HCT116 (cell line): Measurements from ENCODE around the gene ACSL5. TPM values are rescaled to one million over a fixed set of nuclear protein-coding genes. Genes with fewer than 3 reads are reported as not detected.
A peak's percentile ranks its signal among the peaks of the same experiment; 100 is the strongest.

Source experiments
- ATAC-seq: fragments of 200-7000 bp; cut with Tn5 transposase; 2 replicates; pipeline ENCODE4 v1.9.1; 2020; ENCODE audit warnings: mild to moderate bottlenecking, moderate library complexity
- BruUV-seq: library from RNA; stranded (reverse); fragments of 400-500 nt; replicated peaks from 2 replicates; lab custom pipeline; 2021; lab: Mats Ljungman, UMichigan
- CTCF ChIA-PET: fragments of 300-600 bp; sonication (Branson Sonifier 250); formaldehyde crosslinking; loops from one replicate; lab custom pipeline; 2021; ENCODE audit warnings: antibody characterized with exemption; lab: Charles Lee
- POLR2A ChIA-PET: fragments of 300-600, 350-600 bp; sonication (Branson Sonifier 250); formaldehyde crosslinking; loops from one replicate; lab custom pipeline; 2021; ENCODE audit warnings: antibody characterized with exemption; lab: Charles Lee
- RAD21 ChIA-PET, 2 experiments: fragments of 300-600 bp; sonication (Branson Sonifier 250); formaldehyde crosslinking; loops; one replicate each; lab custom pipeline; 2023; ENCODE audit warnings: low total read pairs in 2 of 2; ENCODE audit not compliant: uncharacterized antibody in 2 of 2, unreplicated experiment in 2 of 2, low non-redundant PET in 1 of 2; lab: Charles Lee
- DNase-seq: peaks from one replicate; pipeline ENCODE4 v3.0.0-alpha.2; 2010; ENCODE audit warnings: low read depth, low spot score
- H2AFZ ChIP-seq: fragments of 200-600 bp; shearing (Covaris generic), sonication (generic); 2 replicates; pipeline ENCODE4 v1.6.1; 2017; ENCODE audit warnings: low read depth, mixed run types, mixed read lengths, antibody characterized with exemption, low read length; ENCODE audit not compliant: poor library complexity, severe bottlenecking
- H3K27ac ChIP-seq: 2 replicates; pipeline ENCODE4 v1.5.1; 2012; ENCODE audit warnings: low read depth, low read length
- H3K27me3 ChIP-seq: fragments of 200-600 bp; sonication (generic); 2 replicates; pipeline ENCODE4 v1.6.1; 2016; ENCODE audit warnings: mixed run types, low read length, mixed read lengths; ENCODE audit not compliant: insufficient read depth
- H3K36me3 ChIP-seq, 2 experiments: fragments of 200-500 bp in 1 of 2; fragments of 200-600 bp in 1 of 2; sonication (Bioruptor generic) in 1 of 2; sonication (generic) in 1 of 2; 2 replicates each; pipeline versions ENCODE4 v1.5.1 to v1.6.1; 2014 to 2016; ENCODE audit warnings: low read length in 2 of 2, inconsistent platforms in 1 of 2, mixed read lengths in 1 of 2, mixed run types in 1 of 2; ENCODE audit not compliant: insufficient read depth in 2 of 2, control insufficient read depth in 1 of 2
- H3K4me1 ChIP-seq, 2 experiments: fragments of 200-600 bp in 1 of 2; sonication (generic) in 1 of 2; 2 replicates each; pipeline versions ENCODE4 v1.5.1 to v1.6.1; 2012 to 2017; ENCODE audit warnings: low read length in 2 of 2, inconsistent platforms in 1 of 2, mild to moderate bottlenecking in 1 of 2, mixed read lengths in 1 of 2, mixed run types in 1 of 2, moderate library complexity in 1 of 2; ENCODE audit not compliant: insufficient read depth in 2 of 2, control insufficient read depth in 1 of 2
- H3K4me2 ChIP-seq: fragments of 200-600 bp; sonication (generic); 2 replicates; pipeline ENCODE4 v1.6.1; 2017; ENCODE audit warnings: mixed run types, low read length, mixed read lengths
- H3K4me3 ChIP-seq, 2 experiments: fragments of 200-600 bp in 1 of 2; sonication (generic) in 1 of 2; replicated peaks in 1 of 2; 2 replicates each; pipeline ENCODE4 v1.5.1; 2011 to 2016; ENCODE audit warnings: low read length in 2 of 2, control low read depth in 1 of 2, low read depth in 1 of 2, mild to moderate bottlenecking in 1 of 2, mixed read lengths in 1 of 2, mixed run types in 1 of 2
- H3K79me2 ChIP-seq: fragments of 200-600 bp; sonication (generic); 2 replicates; pipeline ENCODE4 v1.6.1; 2017; ENCODE audit warnings: mild to moderate bottlenecking, mixed run types, low read length, moderate library complexity, mixed read lengths; ENCODE audit not compliant: insufficient read depth
- H3K9ac ChIP-seq: fragments of 200-600 bp; sonication (generic); 2 replicates; pipeline ENCODE4 v1.6.1; 2016; ENCODE audit warnings: low read length, mixed read lengths
- H3K9me2 ChIP-seq: fragments of 200-600 bp; sonication (generic), shearing (Covaris generic); 2 replicates; pipeline ENCODE4 v1.6.1; 2017; ENCODE audit warnings: mixed run types, mild to moderate bottlenecking, moderate library complexity; ENCODE audit not compliant: insufficient read depth
- H3K9me3 ChIP-seq, 2 experiments: fragments of 200-500 bp in 1 of 2; fragments of 200-600 bp in 1 of 2; sonication (Bioruptor generic) in 1 of 2; sonication (generic) in 1 of 2; 2 replicates each; pipeline ENCODE4 v1.6.1; 2014 to 2017; ENCODE audit warnings: low read length in 2 of 2, mixed read lengths in 2 of 2, inconsistent platforms in 1 of 2, low read depth in 1 of 2, mild to moderate bottlenecking in 1 of 2, mixed run types in 1 of 2, moderate library complexity in 1 of 2; ENCODE audit not compliant: control insufficient read depth in 1 of 2, insufficient read depth in 1 of 2
- H4K20me1 ChIP-seq: fragments of 200-600 bp; sonication (generic), shearing (Covaris generic); 2 replicates; pipeline ENCODE4 v1.6.1; 2017; ENCODE audit warnings: mixed run types, mild to moderate bottlenecking, moderate library complexity; ENCODE audit not compliant: insufficient read depth
- CBX3 ChIP-seq: IDR thresholded peaks from 2 replicates; pipeline ENCODE4 v1.6.1; 2012; ENCODE audit warnings: low read depth
- EGR1 ChIP-seq: IDR thresholded peaks from 2 replicates; pipeline ENCODE4 v1.6.1; 2012; ENCODE audit warnings: low read depth
- ELF1 ChIP-seq: IDR thresholded peaks from 2 replicates; pipeline ENCODE4 v1.6.1; 2012; ENCODE audit warnings: low read depth, borderline replicate concordance
- EZH2 ChIP-seq: fragments of 200-600 bp; sonication (generic); IDR thresholded peaks from 2 replicates; pipeline ENCODE4 v1.6.1; 2017; ENCODE audit warnings: antibody characterized with exemption, mixed run types
- FOSL1 ChIP-seq: IDR thresholded peaks from 2 replicates; pipeline ENCODE4 v1.6.1; 2012; ENCODE audit warnings: low read depth
- JUND ChIP-seq: IDR thresholded peaks from 2 replicates; pipeline ENCODE4 v1.6.1; 2012
- POLR2A ChIP-seq: IDR thresholded peaks from 2 replicates; pipeline ENCODE4 v1.7.0; 2011; ENCODE audit warnings: borderline replicate concordance; ENCODE audit not compliant: insufficient read depth, insufficient read length; ENCODE audit errors: extremely low read depth
- RAD21 ChIP-seq: IDR thresholded peaks from 2 replicates; pipeline ENCODE4 v1.6.1; 2012; ENCODE audit warnings: low read depth, mild to moderate bottlenecking
- SIN3A ChIP-seq: IDR thresholded peaks from 2 replicates; pipeline ENCODE4 v1.6.1; 2012; ENCODE audit warnings: low read depth
- SP1 ChIP-seq: IDR thresholded peaks from 2 replicates; pipeline ENCODE4 v1.6.1; 2012; ENCODE audit warnings: low read depth
- SRF ChIP-seq: IDR thresholded peaks from 2 replicates; pipeline ENCODE4 v1.6.1; 2012; ENCODE audit warnings: low read depth
- TCF7L2 ChIP-seq: IDR thresholded peaks from 2 replicates; pipeline ENCODE4 v1.7.0; 2011; ENCODE audit warnings: borderline replicate concordance, inconsistent platforms; ENCODE audit not compliant: insufficient read depth, insufficient read length; ENCODE audit errors: extremely low read depth
- ZFX ChIP-seq: fragments of 450-650 bp; IDR thresholded peaks from 2 replicates; pipeline ENCODE4 v1.6.1; 2017
- ZNF274 ChIP-seq: fragments of 200-500 bp; sonication (Bioruptor generic); IDR thresholded peaks from 2 replicates; pipeline ENCODE4 v1.6.1; 2014; ENCODE audit warnings: mild to moderate bottlenecking, low read depth, low read length, inconsistent platforms
- intact Hi-C: fragments of 100-400 bp; cut with micrococcal nuclease; formaldehyde crosslinking; loops from 2 replicates; pipeline ENCODE4 v1.10.0; 2022
- total RNA-seq: library from RNA; stranded (reverse); gene quantifications from one replicate; pipeline ENCODE4 v1.2.1, GENCODE V29; 2021; ENCODE audit not compliant: unreplicated experiment
- TF ChIP-seq, protein P1 (sequence below): IDR thresholded peaks from 2 replicates; pipeline ENCODE4 v1.6.1; 2011; ENCODE audit warnings: mild to moderate bottlenecking, low read length, moderate library complexity; ENCODE audit not compliant: insufficient replicate concordance; ENCODE audit errors: extremely low read depth
- TF ChIP-seq, protein P2 (sequence below), 3 experiments: fragments of 200-600 bp in 1 of 3; sonication (generic) in 1 of 3; IDR thresholded peaks in 2 of 3; conservative IDR thresholded peaks in 1 of 3; 2 replicates each; pipeline ENCODE4 v1.5.1; 2012 to 2017; ENCODE audit warnings: low read depth in 2 of 3, low read length in 2 of 3, antibody characterized with exemption in 1 of 3, borderline replicate concordance in 1 of 3, control low read depth in 1 of 3, mild to moderate bottlenecking in 1 of 3, mixed read lengths in 1 of 3, mixed run types in 1 of 3, moderate library complexity in 1 of 3; ENCODE audit not compliant: insufficient read depth in 1 of 3
- TF ChIP-seq, protein P3 (sequence below): IDR thresholded peaks from 2 replicates; pipeline ENCODE4 v1.6.1; 2012
- TF ChIP-seq, protein P4 (sequence below): IDR thresholded peaks from 2 replicates; pipeline ENCODE4 v1.6.1; 2012

ACSL5 gene
- total RNA-seq, 1 experiment from 2014 or later: 195 TPM

DNA sequence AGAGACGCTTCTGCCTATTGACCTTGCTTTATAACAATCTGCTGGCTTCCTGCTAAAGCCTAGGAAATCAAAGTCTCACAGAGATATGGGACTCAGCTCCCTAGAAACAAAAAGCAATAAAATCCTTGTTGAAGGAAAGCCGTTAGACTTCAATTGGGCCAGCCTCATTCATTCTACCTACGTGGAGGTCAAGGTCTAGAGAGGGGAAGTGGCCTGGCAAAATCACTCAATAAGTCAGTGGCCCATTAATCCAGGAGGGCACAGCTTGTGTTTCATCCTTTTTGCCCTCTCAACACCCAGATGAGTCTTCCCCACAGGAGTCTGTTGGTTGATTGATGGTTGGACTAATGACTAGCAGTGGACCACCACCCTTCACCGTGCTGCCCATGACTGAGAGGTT, 40.5 kb upstream of the ACSL5 start:
- H3K27ac ChIP-seq: peak overlapping the region; percentile 60
- H3K4me3 ChIP-seq: 0 out of 4 replicates have a peak overlapping the region, but pooled peaks of 1 of the 2 experiments have one; percentile 29
- no peaks in the 10 kb centered on the region for H3K79me2 ChIP-seq
- TF ChIP-seq, protein P1, sequence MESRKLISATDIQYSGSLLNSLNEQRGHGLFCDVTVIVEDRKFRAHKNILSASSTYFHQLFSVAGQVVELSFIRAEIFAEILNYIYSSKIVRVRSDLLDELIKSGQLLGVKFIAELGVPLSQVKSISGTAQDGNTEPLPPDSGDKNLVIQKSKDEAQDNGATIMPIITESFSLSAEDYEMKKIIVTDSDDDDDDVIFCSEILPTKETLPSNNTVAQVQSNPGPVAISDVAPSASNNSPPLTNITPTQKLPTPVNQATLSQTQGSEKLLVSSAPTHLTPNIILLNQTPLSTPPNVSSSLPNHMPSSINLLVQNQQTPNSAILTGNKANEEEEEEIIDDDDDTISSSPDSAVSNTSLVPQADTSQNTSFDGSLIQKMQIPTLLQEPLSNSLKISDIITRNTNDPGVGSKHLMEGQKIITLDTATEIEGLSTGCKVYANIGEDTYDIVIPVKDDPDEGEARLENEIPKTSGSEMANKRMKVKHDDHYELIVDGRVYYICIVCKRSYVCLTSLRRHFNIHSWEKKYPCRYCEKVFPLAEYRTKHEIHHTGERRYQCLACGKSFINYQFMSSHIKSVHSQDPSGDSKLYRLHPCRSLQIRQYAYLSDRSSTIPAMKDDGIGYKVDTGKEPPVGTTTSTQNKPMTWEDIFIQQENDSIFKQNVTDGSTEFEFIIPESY: no peak
- TF ChIP-seq SP1 (no peak), TCF7L2 (no peak), EZH2 (no peak), RAD21 (no peak), ZNF274 (no peak), SIN3A (no peak), ZFX (no peak), CBX3 (no peak), FOSL1 (no peak), JUND (no peak), ELF1 (no peak), SRF (no peak), EGR1 (no peak), POLR2A (no peak)
- TF ChIP-seq, protein P2, sequence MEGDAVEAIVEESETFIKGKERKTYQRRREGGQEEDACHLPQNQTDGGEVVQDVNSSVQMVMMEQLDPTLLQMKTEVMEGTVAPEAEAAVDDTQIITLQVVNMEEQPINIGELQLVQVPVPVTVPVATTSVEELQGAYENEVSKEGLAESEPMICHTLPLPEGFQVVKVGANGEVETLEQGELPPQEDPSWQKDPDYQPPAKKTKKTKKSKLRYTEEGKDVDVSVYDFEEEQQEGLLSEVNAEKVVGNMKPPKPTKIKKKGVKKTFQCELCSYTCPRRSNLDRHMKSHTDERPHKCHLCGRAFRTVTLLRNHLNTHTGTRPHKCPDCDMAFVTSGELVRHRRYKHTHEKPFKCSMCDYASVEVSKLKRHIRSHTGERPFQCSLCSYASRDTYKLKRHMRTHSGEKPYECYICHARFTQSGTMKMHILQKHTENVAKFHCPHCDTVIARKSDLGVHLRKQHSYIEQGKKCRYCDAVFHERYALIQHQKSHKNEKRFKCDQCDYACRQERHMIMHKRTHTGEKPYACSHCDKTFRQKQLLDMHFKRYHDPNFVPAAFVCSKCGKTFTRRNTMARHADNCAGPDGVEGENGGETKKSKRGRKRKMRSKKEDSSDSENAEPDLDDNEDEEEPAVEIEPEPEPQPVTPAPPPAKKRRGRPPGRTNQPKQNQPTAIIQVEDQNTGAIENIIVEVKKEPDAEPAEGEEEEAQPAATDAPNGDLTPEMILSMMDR (IDR thresholded peaks at IDR 0.05 in 2 of 3, conservative IDR thresholded peaks at IDR 0.05 in 1 of 3; ENCODE audit: borderline replicate concordance in 1 of 3, insufficient read depth in 1 of 3, low read depth in 2 of 3, low read length in 2 of 3): no peak
- TF ChIP-seq, protein P3, sequence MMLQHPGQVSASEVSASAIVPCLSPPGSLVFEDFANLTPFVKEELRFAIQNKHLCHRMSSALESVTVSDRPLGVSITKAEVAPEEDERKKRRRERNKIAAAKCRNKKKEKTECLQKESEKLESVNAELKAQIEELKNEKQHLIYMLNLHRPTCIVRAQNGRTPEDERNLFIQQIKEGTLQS: no peak
- TF ChIP-seq, protein P4, sequence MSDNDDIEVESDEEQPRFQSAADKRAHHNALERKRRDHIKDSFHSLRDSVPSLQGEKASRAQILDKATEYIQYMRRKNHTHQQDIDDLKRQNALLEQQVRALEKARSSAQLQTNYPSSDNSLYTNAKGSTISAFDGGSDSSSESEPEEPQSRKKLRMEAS: no peak
- H2AFZ ChIP-seq: no peak overlapping the region
- no peaks in the 10 kb centered on the region for H3K9me2 ChIP-seq
- no peaks in the 10 kb centered on the region for H4K20me1 ChIP-seq
- peak overlapping the region; percentile 48 for H3K9ac ChIP-seq
- H3K36me3 ChIP-seq: no peaks in the 10 kb centered on the region
- BruUV-seq: no TSS peak
- peaks cover 74 to 94% of the 10 kb centered on the region in 2 experiments for H3K4me1 ChIP-seq
- ChIA-PET CTCF (interaction anchor here (0.9 to 4.4 kb wide), 5 partner anchors 18 to 101 kb away, joined by 3 to 26 read pairs (median 4); no protein-coding TSS in a partner anchor), RAD21 (interaction anchor here in 1 of 2 experiments (1.3 kb wide), 1 partner anchor 50 kb away, joined by 4 read pairs; no protein-coding TSS in a partner anchor), POLR2A (interaction anchor here (0.9 to 4.1 kb wide), 9 partner anchors 15 to 101 kb away, joined by 3 to 16 read pairs (median 4); partner anchors contain the start of gene ACSL5)
- intact Hi-C loops: no loop called here
- ATAC-seq: no peak
- no peaks in the 10 kb centered on the region for H3K27me3 ChIP-seq
- no peaks in the 10 kb centered on the region for H3K9me3 ChIP-seq
- peak overlapping the region; percentile 67 for H3K4me2 ChIP-seq
- DNase-seq: no peak
